Measurements from ENCODE around the gene CELSR1. TPM values are rescaled to one million over a fixed set of nuclear protein-coding genes. Genes with fewer than 3 reads are reported as not detected.
A peak's percentile ranks its signal among the peaks of the same experiment; 100 is the strongest.

The CELSR1 gene
- total and polyA plus RNA-seq, 2 donors from 2014 or later: 15.7 to 49.9 TPM

DNA sequence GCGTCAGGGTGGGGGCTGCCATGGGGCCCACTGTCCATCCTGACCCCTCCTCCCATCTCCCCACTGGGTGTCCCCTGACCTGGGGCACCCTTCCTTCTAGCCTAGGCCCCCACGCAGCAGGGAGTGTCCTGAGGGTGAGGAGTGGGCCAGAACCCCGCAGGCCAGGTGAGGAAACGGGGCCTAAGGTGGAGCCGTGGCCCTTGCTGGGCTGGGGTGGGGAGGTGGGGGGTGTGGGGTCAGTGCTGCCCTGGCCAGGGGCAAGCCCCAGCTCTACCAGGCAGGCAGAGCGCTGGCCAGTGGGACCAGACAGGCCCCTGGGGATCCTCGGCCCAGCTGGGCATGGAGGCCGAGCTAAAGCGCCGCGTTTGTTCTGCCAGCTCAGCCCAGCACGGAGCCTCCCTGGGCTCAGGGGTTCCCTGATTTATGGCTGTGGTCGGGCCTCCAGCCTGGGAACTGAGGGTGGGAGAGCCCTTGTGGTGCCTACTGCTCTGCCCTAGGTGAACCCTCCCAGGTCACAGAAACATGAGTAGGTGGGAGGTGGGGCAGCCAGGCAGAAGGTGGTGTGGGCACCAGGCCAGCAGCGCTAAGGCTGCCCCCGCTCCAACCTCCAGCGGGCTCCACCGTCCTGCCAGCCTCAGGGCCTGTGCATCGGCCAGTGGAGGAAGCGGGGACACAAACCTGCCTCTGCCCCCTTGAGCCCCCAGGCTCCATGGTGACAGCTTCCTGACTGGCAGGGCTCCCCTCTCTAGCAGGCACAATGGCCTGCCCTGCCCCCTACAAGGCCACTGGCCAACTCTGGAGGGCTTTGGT, 179.5 kb downstream of the CELSR1 start:
- FAIRE-seq: no peak

DNA sequence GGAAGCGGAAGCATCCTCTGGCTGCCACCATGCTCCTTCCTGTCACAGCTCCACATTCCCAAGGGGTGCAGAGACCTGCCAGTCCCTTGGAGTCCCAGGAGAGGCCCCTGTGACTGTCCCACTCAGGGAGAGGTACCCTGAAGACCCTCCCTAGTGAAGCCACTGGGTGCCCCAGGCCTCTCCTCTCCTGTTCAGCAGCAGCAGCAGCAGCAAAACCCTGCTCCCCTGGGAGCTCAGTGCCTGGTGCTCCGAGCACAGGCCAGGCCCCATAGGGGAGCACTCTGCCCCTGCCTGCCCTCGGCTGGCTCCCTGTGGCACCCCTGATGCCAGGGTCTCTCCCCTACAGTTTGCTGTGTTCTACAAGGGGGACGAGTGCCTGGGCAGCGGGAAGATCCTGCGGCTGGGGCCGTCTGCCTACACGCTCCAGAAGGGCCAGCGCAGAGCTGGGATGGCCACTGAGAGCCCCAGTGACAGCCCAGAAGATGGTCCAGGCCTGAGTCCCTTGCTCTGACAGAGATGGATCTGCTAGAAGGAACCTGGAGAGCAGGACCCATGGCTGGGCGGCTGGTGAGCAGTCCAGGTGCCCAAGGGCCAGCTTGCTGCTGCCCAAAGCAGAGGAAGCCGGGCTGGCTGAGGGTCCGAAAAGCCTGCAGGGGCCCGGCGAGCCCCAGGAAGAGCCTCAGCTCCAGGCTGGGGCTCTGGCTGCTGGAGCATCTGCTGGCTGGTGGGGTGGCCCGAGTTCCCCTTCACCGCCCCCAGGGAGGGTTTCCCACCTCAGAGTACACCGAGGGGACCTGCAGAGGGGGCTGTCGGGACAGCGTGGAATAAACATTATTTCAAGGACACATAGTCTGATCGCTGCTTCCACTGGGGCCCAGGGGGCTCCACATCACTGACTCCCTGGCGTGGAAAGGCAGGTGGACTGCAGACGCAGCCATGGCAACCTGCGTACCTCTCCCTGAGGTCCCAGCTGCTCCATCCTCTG, 180.6 kb downstream of the CELSR1 start:
- DNase-seq: peak in 4 of 5 donors; percentile 36 to 71 (median 50)
- Histone ChIP-seq H3K4me1 (ENCODE audit: control insufficient read depth in 2 of 3, insufficient read depth in 2 of 3, low read depth in 1 of 3, low read length in 3 of 3) (no peaks in the 10 kb centered on the region), H3K27me3 (ENCODE audit: control insufficient read depth, insufficient read depth, low read length) (no peaks in the 10 kb centered on the region), H3K36me3 (ENCODE audit: control insufficient read depth in 2 of 3, insufficient read depth in 3 of 3, low read length in 3 of 3) (peaks cover 2 to 35% (median 20%) of the 10 kb centered on the region in 3 donors), H3K9ac (ENCODE audit: low read length in 3 of 3) (no peak overlapping the region), H3K4me3 (ENCODE audit: low read length in 3 of 3) (no peak overlapping the region), H3K9me3 (ENCODE audit: control insufficient read depth in 2 of 3, insufficient read depth in 1 of 3, low read length in 3 of 3) (no peaks in the 10 kb centered on the region), H3K27ac (ENCODE audit: low read depth in 2 of 2, low read length in 2 of 2) (no peak overlapping the region)
- intact Hi-C loops (cut with DNase I): loop anchor here (5.0 kb wide), 1 partner anchor 186 kb away; no protein-coding TSS in a partner anchor
- TF ChIP-seq CTCF (IDR thresholded peaks at IDR 0.05; ENCODE audit: borderline replicate concordance, extremely low read depth, insufficient read depth): no peak
- FAIRE-seq: no peak

More for the DNA sequence above, 179.5 kb downstream of the CELSR1 start:
- Histone ChIP-seq H3K4me1 (ENCODE audit: control insufficient read depth in 2 of 3, insufficient read depth in 2 of 3, low read depth in 1 of 3, low read length in 3 of 3) (peaks cover 0 to 3% (median under 1%) of the 10 kb centered on the region in 3 donors), H3K36me3 (ENCODE audit: control insufficient read depth in 2 of 3, insufficient read depth in 3 of 3, low read length in 3 of 3) (peaks cover 0 to 25% (median 12%) of the 10 kb centered on the region in 3 donors), H3K9ac (ENCODE audit: low read length in 3 of 3) (no peak overlapping the region), H3K4me3 (ENCODE audit: low read length in 3 of 3) (no peak overlapping the region), H3K9me3 (ENCODE audit: control insufficient read depth in 2 of 3, insufficient read depth in 1 of 3, low read length in 3 of 3) (no peaks in the 10 kb centered on the region), H3K27me3 (ENCODE audit: control insufficient read depth, insufficient read depth, low read length) (no peaks in the 10 kb centered on the region), H3K27ac (ENCODE audit: low read depth in 2 of 2, low read length in 2 of 2) (no peak overlapping the region)
- intact Hi-C loops (cut with DNase I): loop anchor here (5.0 kb wide), 1 partner anchor 184 kb away; no protein-coding TSS in a partner anchor
- no peak for TF ChIP-seq CTCF (IDR thresholded peaks at IDR 0.05; ENCODE audit: borderline replicate concordance, extremely low read depth, insufficient read depth)
- DNase-seq: peak; percentile 68 to 77 (median 73)

DNA sequence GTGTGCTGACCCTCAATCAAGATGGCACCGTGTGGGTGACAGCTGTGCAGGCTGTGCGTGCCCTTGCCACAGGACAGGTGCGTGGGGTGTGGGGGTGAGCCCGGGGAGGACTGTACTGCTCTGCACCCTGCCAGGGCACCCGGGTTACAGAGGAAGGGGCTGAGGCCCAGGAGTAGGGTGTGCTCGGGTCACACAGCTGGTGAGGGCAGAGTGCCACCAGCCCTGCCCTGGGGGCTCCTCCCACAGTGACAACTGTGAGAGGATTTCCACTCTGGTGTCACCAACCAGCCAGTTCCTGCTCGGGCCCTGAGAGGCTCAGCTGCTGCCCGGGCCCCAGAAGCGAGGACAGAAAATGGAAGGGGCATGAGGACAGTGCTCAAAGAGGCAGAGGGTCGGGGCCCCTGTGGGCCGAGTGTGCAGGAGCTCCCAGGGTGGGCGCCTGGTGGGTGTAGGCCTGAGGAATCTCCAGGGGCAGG, 181.4 kb downstream of the CELSR1 start:
- intact Hi-C loops (cut with DNase I): loop anchor here (5.0 kb wide), 1 partner anchor 186 kb away; no protein-coding TSS in a partner anchor
- no peak for TF ChIP-seq CTCF (IDR thresholded peaks at IDR 0.05; ENCODE audit: borderline replicate concordance, extremely low read depth, insufficient read depth)
- no peaks in the 10 kb centered on the region for H3K4me1 ChIP-seq (ENCODE audit: control insufficient read depth in 2 of 3, insufficient read depth in 2 of 3, low read depth in 1 of 3, low read length in 3 of 3)
- no peak for FAIRE-seq
- H3K9ac ChIP-seq (ENCODE audit: low read length in 3 of 3): no peak overlapping the region
- DNase-seq: peak in 1 of 5 donors; percentile 65
- H3K27ac ChIP-seq (ENCODE audit: low read depth in 2 of 2, low read length in 2 of 2): no peak overlapping the region
- peaks cover 2 to 42% (median 20%) of the 10 kb centered on the region in 3 donors for H3K36me3 ChIP-seq (ENCODE audit: control insufficient read depth in 2 of 3, insufficient read depth in 3 of 3, low read length in 3 of 3)
- H3K9me3 ChIP-seq (ENCODE audit: control insufficient read depth in 2 of 3, insufficient read depth in 1 of 3, low read length in 3 of 3): no peaks in the 10 kb centered on the region
- H3K27me3 ChIP-seq (ENCODE audit: control insufficient read depth, insufficient read depth, low read length): no peaks in the 10 kb centered on the region
- no peak overlapping the region for H3K4me3 ChIP-seq (ENCODE audit: low read length in 3 of 3)

Measured in kidney (tissue), 14 donors.